K562 (cell line): ENCODE data around the gene ARHGAP42. TPM values are rescaled to one million over a fixed set of nuclear protein-coding genes. Genes with fewer than 3 reads are reported as not detected.

Experiments
- ATAC-seq: fragments of 200-7000 bp; cut with Tn5 transposase; 3 replicates; pipeline ENCODE4 v1.9.1; 2020; ENCODE audit warnings: moderate library complexity
- BruUV-seq: library from RNA; stranded (reverse); fragments of 400-500 nt; replicated peaks from 2 replicates; lab custom pipeline; 2021; lab: Mats Ljungman, UMichigan
- CTCF ChIA-PET: fragments of 300-600 bp; formaldehyde crosslinking; extraction: SDS; loops from one replicate; lab custom pipeline; 2021; ENCODE audit warnings: low intra/inter-chr PET ratio; lab: Yijun Ruan, JAX
- POLR2A ChIA-PET: fragments of 300-600, 350-650 bp; sonication (Branson Sonifier 250); formaldehyde crosslinking; extraction: SDS; loops from one replicate; lab custom pipeline; 2021; ENCODE audit warnings: antibody characterized with exemption, inconsistent platforms; lab: Yijun Ruan, JAX
- DNase-seq, 4 experiments: peaks; one replicate each; pipeline versions ENCODE4 v3.0.0 to v3.0.0-alpha.2; 2011 to 2018; ENCODE audit warnings: low spot score in 3 of 4, mixed read lengths in 3 of 4; ENCODE audit errors: extremely low read depth in 1 of 4
- FAIRE-seq: peaks from 2 replicates; lab custom pipeline; 2011; peaks lifted over from hg19 to GRCh38; lab: Jason Lieb, UNC
- H2AFZ ChIP-seq: 2 replicates; pipeline ENCODE4 v1.6.0; 2011; ENCODE audit warnings: low read depth, low read length, control low read depth, inconsistent platforms
- H3K27ac ChIP-seq: fragments of 200-600 bp; 3 replicates; pipeline ENCODE4 v1.8.0; 2011; ENCODE audit warnings: low read depth, mild to moderate bottlenecking, control low read depth, inconsistent platforms, low read length, moderate library complexity, mixed read lengths; ENCODE audit errors: extremely low read depth
- H3K27me3 ChIP-seq, 2 experiments: fragments of 300-600 bp in 1 of 2; 2 replicates in 1 of 2; 3 replicates in 1 of 2; pipeline versions ENCODE4 v1.6.0 to v1.8.0; 2011; ENCODE audit warnings: inconsistent platforms in 2 of 2, low read length in 2 of 2, mild to moderate bottlenecking in 1 of 2, mixed read lengths in 1 of 2, moderate library complexity in 1 of 2; ENCODE audit not compliant: control insufficient read depth in 2 of 2, insufficient read depth in 2 of 2
- H3K36me3 ChIP-seq: fragments of 300-600 bp; 3 replicates; pipeline ENCODE4 v1.8.0; 2011; ENCODE audit warnings: mild to moderate bottlenecking, low read length, inconsistent platforms; ENCODE audit not compliant: control insufficient read depth, insufficient read depth
- H3K4me1 ChIP-seq, 2 experiments: fragments of 200-600 bp in 1 of 2; replicated peaks in 1 of 2; 2 replicates in 1 of 2; 3 replicates in 1 of 2; pipeline versions ENCODE4 v1.5.1 to v1.8.0; 2011; ENCODE audit warnings: inconsistent platforms in 2 of 2, low read length in 2 of 2, mild to moderate bottlenecking in 1 of 2, mixed read lengths in 1 of 2, moderate library complexity in 1 of 2; ENCODE audit not compliant: control insufficient read depth in 2 of 2, insufficient read depth in 2 of 2
- H3K4me2 ChIP-seq: 2 replicates; pipeline ENCODE4 v1.6.1; 2011; ENCODE audit warnings: low read length, control low read depth, inconsistent platforms, mixed read lengths; ENCODE audit not compliant: insufficient read depth
- H3K4me3 ChIP-seq: fragments of 200-600 bp; sonication (generic), shearing (Covaris generic); 2 replicates; pipeline ENCODE4 v1.5.1; 2016; ENCODE audit warnings: control low read depth, inconsistent platforms
- H3K79me2 ChIP-seq: fragments of 200-600 bp; 3 replicates; pipeline ENCODE4 v1.8.0; 2011; ENCODE audit warnings: low read length, inconsistent platforms; ENCODE audit not compliant: control insufficient read depth, insufficient read depth
- H3K9ac ChIP-seq, 2 experiments: 2 replicates each; pipeline versions ENCODE4 v1.6.0 to v1.6.1; 2011; ENCODE audit warnings: low read depth in 2 of 2, low read length in 2 of 2, control low read depth in 1 of 2, inconsistent platforms in 1 of 2, mild to moderate bottlenecking in 1 of 2, mixed read lengths in 1 of 2; ENCODE audit not compliant: insufficient read depth in 1 of 2
- H3K9me1 ChIP-seq: one replicate; pipeline ENCODE4 v1.6.0; 2011; ENCODE audit warnings: inconsistent platforms, mild to moderate bottlenecking, low read length, moderate library complexity; ENCODE audit not compliant: control insufficient read depth, insufficient read depth
- H3K9me3 ChIP-seq: replicated peaks from 2 replicates; pipeline ENCODE4 v1.5.1; 2011; ENCODE audit warnings: low read depth, low read length, inconsistent platforms; ENCODE audit not compliant: control insufficient read depth, insufficient read depth
- H4K20me1 ChIP-seq: replicated peaks from 2 replicates; pipeline ENCODE4 v1.6.1; 2011; ENCODE audit warnings: low read length, inconsistent platforms, mixed read lengths; ENCODE audit not compliant: control insufficient read depth, insufficient read depth
- CBX8 ChIP-seq: fragments of 200-600 bp; sonication (generic); IDR thresholded peaks from 2 replicates; pipeline ENCODE4 v1.6.1; 2012; ENCODE audit warnings: borderline replicate concordance, mixed run types, low read depth, mild to moderate bottlenecking, moderate library complexity, mixed read lengths, low read length, control low read depth, inconsistent platforms; ENCODE audit not compliant: poor library complexity, severe bottlenecking; ENCODE audit errors: extremely low read depth
- EZH2 ChIP-seq: IDR thresholded peaks from 2 replicates; pipeline ENCODE4 v1.6.1; 2012; ENCODE audit warnings: low read depth, mild to moderate bottlenecking, inconsistent platforms, low read length, borderline replicate concordance
- GATAD2B ChIP-seq: fragments of 450-650 bp; IDR thresholded peaks from 2 replicates; pipeline ENCODE4 v1.6.1; 2017; ENCODE audit warnings: mild to moderate bottlenecking, borderline replicate concordance
- KDM4B ChIP-seq, 2 experiments: fragments of 450-650 bp in 1 of 2; sonication (generic) in 1 of 2; IDR thresholded peaks; 2 replicates each; pipeline ENCODE4 v1.6.1; 2016 to 2017; ENCODE audit warnings: borderline replicate concordance in 2 of 2, antibody characterized with exemption in 1 of 2, low read depth in 1 of 2, mild to moderate bottlenecking in 1 of 2
- NCOA2 ChIP-seq, 2 experiments: fragments of 450-650 bp; IDR thresholded peaks; 2 replicates each; pipeline ENCODE4 v1.6.1; 2018; ENCODE audit warnings: mild to moderate bottlenecking in 2 of 2, moderate library complexity in 1 of 2; ENCODE audit not compliant: partially characterized antibody in 2 of 2
- PPARD ChIP-seq: fragments of 250-450 bp; sonication (Bioruptor Pico); IDR thresholded peaks from 2 replicates; pipeline ENCODE4 v1.8.0; 2022; ENCODE audit warnings: inconsistent platforms, mild to moderate bottlenecking, moderate library complexity
- U2AF2 ChIP-seq: fragments of 200-400 bp; formaldehyde crosslinking; optimal IDR thresholded peaks from 2 replicates; pipeline ENCODE3; 2017; ENCODE audit warnings: low read depth, mild to moderate bottlenecking, low read length
- WGBS: fragments of 100-300 bp; shearing (Covaris generic); methylation state at CpG from one replicate; pipeline ENCODE4 v1.1.6; 2016; ENCODE audit warnings: low coverage, mixed read lengths; ENCODE audit not compliant: insufficient coverage; ENCODE audit errors: missing lambda C conversion rate; 5-methylcytosine and 5-hydroxymethylcytosine counted together
- in situ Hi-C: fragments of 300-500 bp; cut with MboI; formaldehyde crosslinking; loops from 4 replicates; pipeline ENCODE4 v1.15.0; 2018; ENCODE audit warnings: inconsistent platforms, mixed read lengths
- intact Hi-C: fragments of 100-400 bp; cut with micrococcal nuclease; formaldehyde crosslinking; loops from 2 replicates; pipeline ENCODE4 v1.14.2; 2022
- polyA plus RNA-seq, 8 experiments: library from polyadenylated mRNA; depleted of rRNA in 4 of 8; stranded (reverse) in 5 of 8; unstranded in 3 of 8; fragments of >200 nt; fragmentation: Nextera tagmentation in 2 of 8; fragmentation: Illumina TruSeq in 1 of 8; extraction: Ambion mirVana in 2 of 8; extraction: Trizol in 1 of 8; gene quantifications; 2 replicates each; pipeline versions ENCODE4 v1.2.1 to v1.2.3, GENCODE V29; 2011 to 2014; ENCODE audit warnings: inconsistent platforms in 1 of 8, missing spikeins in 1 of 8
- total RNA-seq, 7 experiments: library from RNA; depleted of rRNA in 6 of 7; stranded (reverse); fragments of >200 nt in 6 of 7; fragmentation: Illumina TruSeq in 2 of 7; extraction: Trizol in 2 of 7; gene quantifications; 2 replicates each; pipeline versions ENCODE4 v1.2.1 to v1.2.3, GENCODE V29; 2011 to 2021; ENCODE audit warnings: low replicate concordance in 1 of 7

ARHGAP42 gene
- total and polyA plus RNA-seq, 9 of the 15 experiments (the other 6 are each of a cell fraction or from before 2014, with no cell fraction given): 0.95 to 6.1 (median 2.4) TPM

- Histone ChIP-seq H3K36me3 (no peaks in the 10 kb centered on the region), H3K4me2 (no peak overlapping the region), H3K9me1 (no peaks in the 10 kb centered on the region), H3K27me3 (no peaks in the 10 kb centered on the region), H3K27ac (no peak overlapping the region), H3K79me2 (no peaks in the 10 kb centered on the region), H4K20me1 (no peaks in the 10 kb centered on the region), H3K4me1 (no peaks in the 10 kb centered on the region; a peak in 1 of 5 replicates), H2AFZ (no peak overlapping the region), H3K9ac (no peak overlapping the region), H3K9me3 (0 out of 2 replicates have a peak, but pooled peaks cover 1% of the 10 kb centered on the region), H3K4me3 (no peak overlapping the region)
- POLR2A ChIA-PET: interaction anchor here (0.6 kb wide), 1 partner anchor 12 kb away, joined by 3 read pairs; no protein-coding TSS in a partner anchor
- WGBS: 41% methylated on average over 2 of the region's 2 CpGs
- TF ChIP-seq PPARD (CRISPR knock-in tag): no peak
- no peak for TF ChIP-seq EZH2
- TF ChIP-seq CBX8: no peak
- no peak for TF ChIP-seq U2AF2
- TF ChIP-seq NCOA2 (IDR thresholded peaks at IDR 0.05; ENCODE audit: partially characterized antibody in 2 of 2): no peak
- TF ChIP-seq GATAD2B: no peak
- TF ChIP-seq KDM4B (IDR thresholded peaks at IDR 0.05; ENCODE audit: borderline replicate concordance in 2 of 2, low read depth in 1 of 2): no peak
- intact Hi-C loops (no loop called here), in situ Hi-C loops (no loop called here)
- BruUV-seq: no TSS peak
- FAIRE-seq (no peak), DNase-seq (no peak), ATAC-seq (no peak)
- CTCF ChIA-PET: no interaction called here
Observed at GRCh38 chr11:100646545-100646944, 40.5 kb upstream of the ARHGAP42 start.
